Retinal pigment epithelial cell (primary cell): Measurements from ENCODE around the gene ISY1.
"Not testable (repeated sequence)": the region's sequence is repeated elsewhere in the genome, so short reads cannot be mapped to it uniquely, and the experiment has no call there.

Source experiments
- DNase-seq: peaks from one replicate; pipeline ENCODE4 v3.0.0-alpha.2; 2010; ENCODE audit warnings: low read depth
- H3K4me3 ChIP-seq: 2 replicates; pipeline ENCODE4 v1.5.1; 2011; ENCODE audit warnings: mild to moderate bottlenecking, low read length, control low read depth, moderate library complexity
- TF ChIP-seq, protein P1 (sequence below): conservative IDR thresholded peaks from 2 replicates; pipeline ENCODE4 v1.5.1; 2011; ENCODE audit warnings: low read depth, low read length, control low read depth, inconsistent platforms

Gene ISY1

DNA sequence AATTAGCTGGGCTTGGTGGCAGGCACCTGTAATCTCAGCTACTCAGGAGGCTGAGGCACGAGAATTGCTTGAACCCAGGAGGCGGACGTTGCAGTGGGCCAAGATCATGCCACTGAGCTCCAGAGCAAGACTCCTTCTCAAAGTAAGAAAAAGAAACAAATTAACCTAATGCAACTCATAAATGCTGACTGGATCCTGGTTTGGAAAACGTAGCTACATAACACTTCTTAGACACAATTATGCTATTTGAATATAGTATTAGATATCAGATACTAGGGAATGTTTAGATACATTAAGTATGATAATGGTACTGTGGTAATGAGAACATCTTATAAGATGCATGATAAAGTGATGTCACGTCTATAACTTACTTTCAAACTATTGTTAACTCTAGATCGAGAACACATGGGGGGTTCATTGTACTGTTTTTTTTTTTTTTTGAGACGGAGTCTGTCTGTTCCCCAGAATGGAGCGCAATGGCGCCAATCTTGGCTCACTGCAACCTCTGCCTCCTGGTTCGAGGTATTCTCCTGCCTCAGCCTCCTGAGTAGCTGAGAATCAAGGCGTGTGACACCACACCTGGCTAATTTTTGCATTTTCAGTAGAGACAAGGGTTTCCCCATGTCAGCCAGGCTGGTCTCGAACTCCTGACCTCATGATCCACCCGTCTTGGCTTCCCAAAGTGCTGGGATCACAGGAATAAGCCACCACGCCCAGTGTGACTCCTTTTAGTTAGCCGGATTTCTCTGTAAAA, 5.9 kb upstream of the ISY1 start:
- H3K4me3 ChIP-seq: no peak overlapping the region
- TF ChIP-seq, protein P1, sequence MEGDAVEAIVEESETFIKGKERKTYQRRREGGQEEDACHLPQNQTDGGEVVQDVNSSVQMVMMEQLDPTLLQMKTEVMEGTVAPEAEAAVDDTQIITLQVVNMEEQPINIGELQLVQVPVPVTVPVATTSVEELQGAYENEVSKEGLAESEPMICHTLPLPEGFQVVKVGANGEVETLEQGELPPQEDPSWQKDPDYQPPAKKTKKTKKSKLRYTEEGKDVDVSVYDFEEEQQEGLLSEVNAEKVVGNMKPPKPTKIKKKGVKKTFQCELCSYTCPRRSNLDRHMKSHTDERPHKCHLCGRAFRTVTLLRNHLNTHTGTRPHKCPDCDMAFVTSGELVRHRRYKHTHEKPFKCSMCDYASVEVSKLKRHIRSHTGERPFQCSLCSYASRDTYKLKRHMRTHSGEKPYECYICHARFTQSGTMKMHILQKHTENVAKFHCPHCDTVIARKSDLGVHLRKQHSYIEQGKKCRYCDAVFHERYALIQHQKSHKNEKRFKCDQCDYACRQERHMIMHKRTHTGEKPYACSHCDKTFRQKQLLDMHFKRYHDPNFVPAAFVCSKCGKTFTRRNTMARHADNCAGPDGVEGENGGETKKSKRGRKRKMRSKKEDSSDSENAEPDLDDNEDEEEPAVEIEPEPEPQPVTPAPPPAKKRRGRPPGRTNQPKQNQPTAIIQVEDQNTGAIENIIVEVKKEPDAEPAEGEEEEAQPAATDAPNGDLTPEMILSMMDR: no peak
- DNase-seq: no peak

DNA sequence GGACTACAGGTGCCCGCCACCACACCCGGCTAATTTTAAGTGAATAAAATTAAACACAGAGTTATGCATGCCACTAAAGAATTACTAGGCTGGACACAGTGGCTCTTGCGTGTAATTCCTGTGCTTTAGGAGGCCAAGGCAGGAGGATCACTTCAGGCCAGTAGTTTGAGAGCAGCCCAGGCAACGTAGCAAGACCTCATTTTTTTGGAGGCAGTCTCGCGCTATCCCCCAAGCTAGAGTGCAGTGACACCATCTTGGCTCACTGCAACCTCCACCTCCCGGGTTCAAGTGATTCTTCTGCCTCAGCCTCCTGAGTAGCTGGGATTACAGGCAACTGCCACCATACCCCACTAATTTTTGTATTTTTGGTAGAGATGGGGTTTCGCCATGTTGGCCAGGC, 4.7 kb upstream of the ISY1 start:
- H3K4me3 ChIP-seq, DNase-seq: not testable (repeated sequence)

DNA sequence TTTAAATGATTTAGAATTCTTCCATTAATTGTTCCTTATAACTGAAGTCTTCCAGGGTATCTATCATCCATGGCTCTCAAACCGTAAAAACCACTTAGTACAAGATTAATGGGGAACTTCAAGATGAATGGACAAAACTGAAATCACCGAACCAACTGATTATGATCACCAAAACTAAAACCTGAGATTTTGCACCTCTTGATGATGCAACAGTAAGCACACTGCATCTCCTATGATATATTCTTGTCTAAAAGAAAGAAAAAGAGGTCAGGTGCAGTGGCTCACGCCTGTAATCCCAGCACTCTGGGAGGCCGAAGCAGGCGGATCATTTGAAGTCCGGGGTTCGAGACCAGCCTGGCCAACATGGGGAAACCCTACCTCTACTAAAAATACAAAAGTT, 3.6 kb upstream of the ISY1 start:
- TF ChIP-seq, protein P1: no peak
- no peak overlapping the region for H3K4me3 ChIP-seq
- no peak for DNase-seq

DNA sequence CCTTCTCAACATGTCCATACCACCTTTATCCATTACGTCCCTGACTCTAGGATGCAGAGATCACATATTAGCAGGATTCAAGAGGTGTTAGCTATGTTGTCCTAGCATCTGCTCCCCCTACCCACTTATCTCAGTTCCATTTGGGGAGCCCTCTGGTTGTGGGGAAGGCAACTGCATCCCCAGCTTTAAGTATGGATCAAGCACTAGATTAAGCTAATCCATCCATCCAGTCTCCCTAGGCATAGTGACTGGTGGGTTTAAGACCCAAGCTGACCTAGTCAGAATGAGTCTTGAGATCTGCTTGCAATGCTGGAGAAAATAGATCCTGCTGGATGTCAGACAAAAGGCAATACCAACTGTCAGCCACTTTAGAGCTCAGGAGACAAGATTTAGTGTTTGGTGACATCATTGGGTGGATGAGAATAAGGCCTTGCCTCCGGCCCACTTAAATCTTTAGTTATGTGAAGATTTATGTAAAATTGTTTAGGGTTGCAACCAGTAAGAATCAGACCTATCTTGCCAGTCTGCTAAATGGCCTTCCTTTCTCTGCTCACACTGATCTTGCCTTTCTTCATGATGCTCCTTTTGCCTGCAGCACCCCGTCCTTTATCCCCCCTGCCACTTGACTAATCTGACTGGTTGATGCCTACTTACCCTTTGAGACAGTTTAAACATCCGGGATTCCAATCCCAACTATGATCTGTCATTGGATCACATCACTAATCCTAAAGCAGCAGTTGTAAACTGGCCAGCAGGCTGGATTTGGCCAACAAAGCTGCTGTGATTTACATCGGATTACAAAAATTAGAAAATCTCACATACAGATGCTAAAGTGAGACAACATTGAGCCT, 2.1 kb upstream of the ISY1 start:
- TF ChIP-seq, protein P1: peak; percentile 38
- DNase-seq: no peak
- H3K4me3 ChIP-seq: no peak overlapping the region

DNA sequence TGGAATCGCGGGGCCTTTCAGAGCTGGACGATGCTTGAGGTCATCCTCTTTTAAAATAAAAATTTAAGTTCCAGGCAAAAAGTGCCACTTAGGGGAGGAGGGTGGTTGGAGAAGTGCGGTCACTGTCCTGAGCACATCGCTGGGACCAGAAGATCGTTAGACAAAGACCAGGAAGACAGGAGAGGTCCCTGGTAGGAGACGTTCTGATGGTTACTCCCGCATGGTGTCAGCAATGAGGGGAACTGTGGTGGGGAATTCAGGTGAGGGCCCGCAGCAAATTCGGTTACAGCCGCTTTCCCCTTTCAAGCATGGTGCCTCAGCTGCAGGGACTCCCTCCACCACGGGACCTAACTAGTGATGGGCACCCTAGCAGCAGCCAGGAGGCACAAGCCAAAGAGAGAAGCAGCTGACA, 1.0 kb upstream of the ISY1 start:
- H3K4me3 ChIP-seq: peak overlapping the region; percentile 95
- no peak for DNase-seq
- TF ChIP-seq, protein P1: no peak

DNA sequence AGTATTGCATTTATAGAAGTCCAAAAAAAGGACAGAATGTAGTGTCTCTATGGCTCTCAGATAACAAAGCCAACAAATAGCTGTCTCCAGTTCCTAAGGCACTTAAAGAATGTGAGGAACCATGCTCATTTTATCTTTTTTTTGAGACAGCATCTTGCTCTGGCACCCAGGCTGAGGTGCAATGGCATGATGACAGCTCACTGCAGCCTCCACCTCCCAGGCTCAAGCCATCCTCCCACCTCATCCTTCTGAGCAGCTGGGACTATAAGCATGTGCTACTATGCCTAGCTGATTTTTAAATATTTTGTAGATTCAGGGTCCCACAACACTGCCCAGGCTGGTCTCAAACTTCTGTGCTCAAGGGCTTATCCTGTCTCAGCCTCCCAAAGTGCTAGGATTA, 16.1 kb downstream of the ISY1 start:
- TF ChIP-seq, protein P1: no peak
- H3K4me3 ChIP-seq: no peak overlapping the region
- DNase-seq: no peak

DNA sequence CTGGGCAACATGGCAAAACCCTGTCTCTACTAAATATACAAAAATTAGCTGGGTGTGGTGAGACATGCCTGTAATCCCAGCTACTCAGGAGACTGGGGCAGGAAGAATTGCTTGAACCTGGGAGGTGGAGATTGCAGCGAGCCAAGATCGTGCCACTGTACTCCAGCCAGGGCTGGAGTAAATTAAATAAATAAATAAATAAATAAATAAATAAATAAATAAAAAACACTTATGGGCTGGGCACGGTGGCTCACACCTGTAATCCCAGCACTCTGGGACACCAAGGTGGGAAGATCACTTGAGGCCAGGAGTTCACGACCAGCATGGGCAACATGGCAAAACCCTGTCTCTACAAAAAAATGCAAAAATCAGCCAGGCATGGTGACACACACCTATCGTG, 19.9 kb downstream of the ISY1 start:
- not testable (repeated sequence) for DNase-seq, H3K4me3 ChIP-seq

DNA sequence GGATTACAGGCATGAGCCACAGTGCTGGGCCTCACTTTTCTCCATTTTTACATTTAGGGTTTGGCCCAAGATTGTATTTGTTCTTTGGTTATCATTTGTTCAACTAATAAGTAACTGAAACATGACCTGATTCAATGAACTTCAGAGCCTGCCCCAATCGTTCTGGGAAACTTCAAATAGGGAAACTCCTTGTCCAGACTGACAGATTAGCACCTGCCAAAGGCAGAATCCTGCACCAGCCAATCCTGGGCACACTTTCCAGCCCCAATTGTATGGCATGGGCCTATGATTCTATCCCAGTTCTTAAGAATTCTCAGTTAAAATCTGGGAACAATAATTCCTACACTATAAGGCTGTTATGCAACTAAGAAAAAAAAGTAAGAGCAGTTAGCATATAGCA, 21.0 kb downstream of the ISY1 start:
- no peak for DNase-seq
- TF ChIP-seq, protein P1: no peak
- H3K4me3 ChIP-seq: no peak overlapping the region

DNA sequence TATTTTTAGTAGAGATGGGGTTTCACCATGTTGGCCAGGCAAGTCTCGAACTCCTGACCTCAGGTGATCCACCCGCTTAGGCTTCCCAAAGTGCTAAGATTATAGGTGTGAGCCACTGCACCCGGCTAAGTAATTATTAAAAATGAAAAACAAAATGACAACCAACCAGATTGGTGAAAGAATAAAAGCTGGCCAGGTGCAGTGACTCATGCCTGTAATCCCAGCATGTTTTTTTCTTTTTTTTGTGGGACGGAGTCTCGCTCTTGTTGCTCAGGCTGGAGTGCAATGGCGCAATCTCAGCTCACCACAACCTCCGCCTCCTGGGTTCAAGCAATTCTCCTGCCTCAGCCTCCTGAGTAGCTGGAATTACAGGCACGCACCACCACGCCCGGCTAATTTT, 24.6 kb downstream of the ISY1 start:
- H3K4me3 ChIP-seq, DNase-seq: not testable (repeated sequence)
